Measurements from ENCODE around the gene HEATR1.

Gene HEATR1

DNA sequence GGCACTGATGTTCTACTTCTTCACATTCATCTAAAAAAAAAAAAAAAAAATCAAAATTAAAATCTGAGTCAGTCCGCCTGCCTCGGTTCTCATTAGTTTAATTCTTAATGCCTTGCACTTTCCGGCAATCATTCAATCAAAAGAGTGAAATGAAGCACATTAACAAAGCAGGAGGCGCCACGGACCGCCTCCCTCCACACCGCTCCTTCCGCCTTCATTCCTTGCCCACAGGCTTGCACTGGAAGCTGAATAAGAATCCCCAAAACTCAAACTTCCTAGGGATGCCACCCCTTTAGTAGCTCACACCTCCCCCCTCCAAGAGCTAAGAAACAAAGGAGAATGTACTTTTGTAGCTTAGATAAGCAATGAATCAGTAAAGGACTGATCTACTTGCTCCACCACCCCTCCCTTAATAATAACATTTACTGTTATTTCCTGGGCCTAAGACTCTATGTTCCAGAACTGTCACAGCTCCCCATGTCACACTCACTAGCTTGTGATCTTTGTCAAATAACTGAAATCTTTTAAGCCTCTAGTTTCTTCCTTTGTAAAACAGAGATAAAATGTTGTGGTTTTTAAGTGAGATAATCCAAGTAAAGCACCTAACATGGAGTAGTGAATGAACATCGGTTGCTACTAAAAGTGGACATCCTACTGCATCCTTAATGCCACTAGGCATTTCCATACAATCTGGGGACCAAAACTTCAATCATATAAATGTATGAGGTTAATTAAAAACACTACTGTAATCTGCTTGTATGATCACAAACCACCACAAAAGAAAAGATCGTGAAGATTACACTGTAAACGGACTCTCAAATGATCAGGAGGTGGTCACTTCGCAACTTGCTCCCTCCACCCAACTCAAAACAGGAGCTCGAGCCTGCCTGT, 53.1 kb downstream of the HEATR1 start:
- no peak overlapping the region for H3K4me3 ChIP-seq (ENCODE audit: low read depth, low read length)
- DNase-seq (ENCODE audit: low read depth): no peak

DNA sequence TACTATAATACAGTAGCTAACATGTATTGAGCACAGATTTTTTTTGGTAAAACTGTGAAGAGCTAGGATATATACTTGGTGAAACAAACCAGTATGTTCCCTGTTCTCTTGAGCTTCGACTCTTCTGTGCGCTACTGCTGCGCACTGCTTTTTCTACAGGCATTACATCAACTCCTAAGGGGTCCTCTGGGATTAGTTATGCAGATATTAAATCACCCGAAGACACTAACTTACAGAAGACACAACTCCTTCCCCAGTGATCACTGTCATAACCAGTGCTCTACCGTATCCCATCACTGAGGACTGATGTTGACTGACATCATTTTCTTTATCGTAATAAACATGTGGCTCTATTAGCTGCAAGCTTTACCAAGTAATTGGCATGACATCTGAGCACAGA, 55.9 kb downstream of the HEATR1 start:
- TF ChIP-seq, protein P1, sequence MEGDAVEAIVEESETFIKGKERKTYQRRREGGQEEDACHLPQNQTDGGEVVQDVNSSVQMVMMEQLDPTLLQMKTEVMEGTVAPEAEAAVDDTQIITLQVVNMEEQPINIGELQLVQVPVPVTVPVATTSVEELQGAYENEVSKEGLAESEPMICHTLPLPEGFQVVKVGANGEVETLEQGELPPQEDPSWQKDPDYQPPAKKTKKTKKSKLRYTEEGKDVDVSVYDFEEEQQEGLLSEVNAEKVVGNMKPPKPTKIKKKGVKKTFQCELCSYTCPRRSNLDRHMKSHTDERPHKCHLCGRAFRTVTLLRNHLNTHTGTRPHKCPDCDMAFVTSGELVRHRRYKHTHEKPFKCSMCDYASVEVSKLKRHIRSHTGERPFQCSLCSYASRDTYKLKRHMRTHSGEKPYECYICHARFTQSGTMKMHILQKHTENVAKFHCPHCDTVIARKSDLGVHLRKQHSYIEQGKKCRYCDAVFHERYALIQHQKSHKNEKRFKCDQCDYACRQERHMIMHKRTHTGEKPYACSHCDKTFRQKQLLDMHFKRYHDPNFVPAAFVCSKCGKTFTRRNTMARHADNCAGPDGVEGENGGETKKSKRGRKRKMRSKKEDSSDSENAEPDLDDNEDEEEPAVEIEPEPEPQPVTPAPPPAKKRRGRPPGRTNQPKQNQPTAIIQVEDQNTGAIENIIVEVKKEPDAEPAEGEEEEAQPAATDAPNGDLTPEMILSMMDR (IDR thresholded peaks at IDR 0.05; ENCODE audit: low read depth, low read length): no peak
- TF ChIP-seq, protein P2, sequence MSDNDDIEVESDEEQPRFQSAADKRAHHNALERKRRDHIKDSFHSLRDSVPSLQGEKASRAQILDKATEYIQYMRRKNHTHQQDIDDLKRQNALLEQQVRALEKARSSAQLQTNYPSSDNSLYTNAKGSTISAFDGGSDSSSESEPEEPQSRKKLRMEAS (IDR thresholded peaks at IDR 0.05; ENCODE audit: low read depth, low read length): no peak
- TF ChIP-seq POLR2A (IDR thresholded peaks at IDR 0.05; ENCODE audit: extremely low read depth, insufficient read length) (no peak), MYC (IDR thresholded peaks at IDR 0.05; ENCODE audit: low read depth, low read length) (no peak)
- H3K4me3 ChIP-seq (ENCODE audit: low read depth, low read length): no peak overlapping the region
- no peak for DNase-seq (ENCODE audit: low read depth)

More for the DNA sequence above, 53.1 kb downstream of the HEATR1 start:
- TF ChIP-seq POLR2A (IDR thresholded peaks at IDR 0.05; ENCODE audit: extremely low read depth, insufficient read length) (no peak), MYC (IDR thresholded peaks at IDR 0.05; ENCODE audit: low read depth, low read length) (no peak)
- TF ChIP-seq, protein P2 (IDR thresholded peaks at IDR 0.05; ENCODE audit: low read depth, low read length): no peak
- TF ChIP-seq, protein P1 (IDR thresholded peaks at IDR 0.05; ENCODE audit: low read depth, low read length): no peak

DNA sequence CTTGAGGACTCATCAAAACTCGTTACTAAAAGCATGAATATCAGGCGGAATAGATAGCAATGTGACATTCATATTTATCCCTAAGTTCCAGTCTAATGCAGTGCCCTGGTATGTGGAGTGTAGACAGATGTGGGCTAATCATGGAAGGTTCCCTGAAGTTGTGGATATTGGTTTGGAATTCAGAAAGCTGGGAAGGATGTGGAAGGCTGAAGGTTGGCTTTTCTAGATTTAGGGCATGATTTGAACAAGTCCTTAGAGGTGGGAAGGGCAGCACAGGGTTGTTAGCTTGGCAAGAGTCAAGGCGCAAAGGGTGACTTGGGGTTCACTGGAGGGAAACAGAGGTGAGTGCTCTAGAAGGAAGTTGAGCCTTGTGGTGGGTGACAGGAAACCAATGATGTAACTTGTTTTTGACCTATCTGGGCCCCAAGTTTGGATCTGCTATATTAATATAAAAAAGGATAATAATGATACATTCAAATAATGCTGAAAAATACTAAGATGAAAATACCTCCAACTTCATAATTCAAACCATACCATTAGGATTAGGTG, 58.6 kb downstream of the HEATR1 start:
- DNase-seq (ENCODE audit: low read depth): no peak
- H3K4me3 ChIP-seq (ENCODE audit: low read depth, low read length): no peak overlapping the region
- TF ChIP-seq, protein P2 (IDR thresholded peaks at IDR 0.05; ENCODE audit: low read depth, low read length): no peak
- TF ChIP-seq POLR2A (IDR thresholded peaks at IDR 0.05; ENCODE audit: extremely low read depth, insufficient read length): no peak
- no peak for TF ChIP-seq MYC (IDR thresholded peaks at IDR 0.05; ENCODE audit: low read depth, low read length)
- TF ChIP-seq, protein P1 (IDR thresholded peaks at IDR 0.05; ENCODE audit: low read depth, low read length): no peak

DNA sequence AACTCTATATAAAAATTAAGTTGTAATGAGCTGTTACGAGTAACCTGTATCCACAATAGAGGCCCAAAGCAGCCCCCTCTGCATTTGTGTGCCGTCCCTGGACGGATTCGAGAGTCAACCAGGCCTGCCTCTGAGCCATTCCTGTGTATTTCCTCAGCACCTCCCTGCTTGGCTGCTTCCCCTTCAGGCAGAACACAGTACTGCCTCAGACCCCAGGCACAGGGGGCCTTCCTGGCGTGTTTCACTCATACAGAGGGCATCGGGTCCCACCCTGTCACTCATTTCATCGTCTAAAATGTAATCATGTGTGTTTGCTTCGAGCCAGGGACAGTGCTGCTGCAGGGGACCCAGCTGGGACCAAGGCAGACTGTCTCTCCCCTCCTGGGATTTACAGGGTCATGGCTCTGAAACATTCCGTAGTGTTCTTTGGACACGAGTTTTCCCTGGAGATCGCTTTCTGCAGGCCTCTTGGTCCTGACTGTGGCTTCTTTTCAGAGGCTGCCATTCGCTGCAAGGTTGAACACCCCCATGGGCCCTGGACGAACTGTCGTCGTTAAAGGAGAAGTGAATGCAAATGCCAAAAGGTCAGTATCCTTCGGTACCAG, 61.1 kb downstream of the HEATR1 start:
- no peak overlapping the region for H3K4me3 ChIP-seq (ENCODE audit: low read depth, low read length)
- DNase-seq (ENCODE audit: low read depth): no peak
- TF ChIP-seq, protein P1 (IDR thresholded peaks at IDR 0.05; ENCODE audit: low read depth, low read length): peak; percentile 8
- TF ChIP-seq MYC (IDR thresholded peaks at IDR 0.05; ENCODE audit: low read depth, low read length): no peak

DNA sequence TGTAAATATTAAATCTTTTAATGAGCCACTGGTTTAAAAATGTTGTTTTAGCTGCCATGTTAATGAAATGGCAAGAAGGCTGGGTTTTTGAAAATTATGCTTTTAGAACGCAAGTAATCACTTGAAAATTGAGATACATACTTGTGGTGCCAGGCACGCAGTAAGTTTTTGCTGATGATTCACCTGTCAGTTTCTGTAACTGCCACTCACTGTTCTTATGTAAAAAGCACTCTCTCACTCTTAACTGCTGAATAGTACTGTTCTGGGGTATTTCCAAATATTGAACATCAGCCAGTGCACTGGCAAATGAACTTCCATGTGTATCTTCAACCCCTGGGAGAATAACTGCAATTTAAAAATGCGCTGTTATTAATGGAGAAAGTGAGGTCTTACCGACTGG, 62.6 kb downstream of the HEATR1 start:
- no peak for DNase-seq (ENCODE audit: low read depth)
- H3K4me3 ChIP-seq (ENCODE audit: low read depth, low read length): no peak overlapping the region
- TF ChIP-seq MYC (IDR thresholded peaks at IDR 0.05; ENCODE audit: low read depth, low read length) (no peak), POLR2A (IDR thresholded peaks at IDR 0.05; ENCODE audit: extremely low read depth, insufficient read length) (no peak)
- TF ChIP-seq, protein P2 (IDR thresholded peaks at IDR 0.05; ENCODE audit: low read depth, low read length): no peak
- TF ChIP-seq, protein P1 (IDR thresholded peaks at IDR 0.05; ENCODE audit: low read depth, low read length): no peak
